Anterior cingulate cortex (tissue), 58 donors: Measurements from ENCODE around the gene LRMDA.
"Not testable (repeated sequence)": the region's sequence is repeated elsewhere in the genome, so short reads cannot be mapped to it uniquely, and the experiment has no call there.

ENCODE experiments used
- DNase-seq, 58 donors: peaks; one replicate each; lab custom pipeline; 2025; lab: John Stamatoyannopoulos, UW

Gene LRMDA

DNA sequence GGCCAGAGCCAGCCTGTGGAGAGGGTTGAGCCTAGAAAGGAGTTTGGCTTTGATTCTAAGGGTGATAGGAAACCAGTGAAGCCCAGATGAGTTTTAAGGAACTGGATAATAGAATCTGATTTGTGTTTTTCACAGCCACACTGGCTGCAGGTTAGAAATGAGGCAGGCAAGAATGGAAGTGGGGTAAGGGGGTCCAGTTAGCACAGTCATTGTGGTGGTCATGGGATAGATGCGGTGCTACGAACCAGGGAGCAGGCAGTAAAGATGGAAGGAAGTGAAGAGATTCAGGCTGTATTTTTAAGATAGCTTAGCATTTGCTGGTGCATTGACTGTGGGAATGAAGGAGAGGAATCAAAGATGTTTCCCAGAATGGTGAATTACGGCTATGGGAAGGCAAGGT, 322.2 kb downstream of the LRMDA start:
- no peak for DNase-seq

DNA sequence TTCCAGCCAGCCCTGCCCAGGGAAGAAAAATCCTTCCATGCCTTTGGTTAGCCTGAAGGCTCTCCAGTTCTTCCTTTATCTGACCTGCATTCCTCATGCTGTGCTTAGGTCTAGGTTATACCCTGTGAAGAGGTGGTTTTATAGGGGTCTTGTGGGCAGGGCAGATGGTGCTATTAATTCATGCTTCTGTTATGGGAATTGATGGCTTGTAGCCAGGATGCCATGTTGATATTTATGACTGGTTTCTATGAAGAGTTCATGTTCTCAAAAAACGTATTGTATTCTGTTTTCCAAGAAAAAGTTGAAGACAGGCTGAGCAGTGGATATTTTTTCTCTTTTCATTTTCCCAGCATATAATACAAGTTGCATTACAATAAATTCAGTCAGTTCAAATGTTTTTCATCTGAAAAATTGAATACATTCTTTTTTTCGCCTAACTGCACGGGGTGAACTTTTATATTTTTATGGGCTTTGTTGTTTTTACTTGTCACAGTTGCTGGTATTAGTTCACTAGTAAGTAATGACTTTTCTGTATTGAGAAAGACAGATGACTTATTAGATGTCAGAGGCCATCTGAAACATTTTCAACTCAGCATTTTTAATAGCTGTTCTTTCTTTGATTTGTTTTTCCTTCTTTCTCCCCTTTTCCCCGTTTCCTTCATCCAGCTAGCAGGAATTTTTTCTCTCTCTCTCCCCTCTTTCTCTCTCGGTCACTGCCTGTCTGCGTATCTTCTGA, 322.8 kb downstream of the LRMDA start:
- DNase-seq = no peak

DNA sequence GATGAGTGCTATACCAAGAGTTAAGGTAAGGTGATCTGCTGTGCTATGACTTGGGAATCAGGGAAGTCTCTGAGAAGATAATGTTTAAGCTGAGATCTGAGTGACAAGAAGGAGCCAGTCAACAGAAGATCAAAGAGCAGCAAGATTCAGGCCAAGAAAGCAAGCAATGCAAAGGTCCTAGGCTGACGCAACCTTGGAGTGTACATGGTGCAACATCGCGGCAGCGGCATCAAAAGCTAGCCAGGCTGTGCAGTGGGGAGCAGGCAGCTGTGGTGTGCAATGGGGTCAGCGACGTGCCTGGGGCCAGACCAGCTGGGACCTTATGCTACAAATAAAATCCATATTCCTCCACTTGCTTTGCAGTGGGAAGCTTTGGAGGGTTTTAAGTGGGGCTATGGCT, 324.1 kb downstream of the LRMDA start:
- DNase-seq = no peak

DNA sequence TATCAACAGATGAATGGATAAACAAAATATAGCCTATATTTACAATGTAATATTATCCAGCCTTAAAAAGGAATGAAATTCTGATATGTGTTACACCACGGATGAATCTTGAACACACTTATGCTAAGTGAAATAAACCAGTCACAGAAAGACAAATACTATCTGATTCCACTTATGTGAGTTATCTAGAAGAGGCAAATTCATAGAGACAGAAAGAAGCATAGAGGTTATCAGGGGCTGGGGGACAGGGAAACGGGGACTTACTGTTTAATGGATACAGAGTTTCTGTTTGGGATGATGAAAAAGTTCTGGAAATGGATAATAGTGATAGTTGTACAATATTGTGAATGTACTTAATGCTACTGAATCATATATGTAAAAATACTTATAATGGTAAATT, 329.9 kb downstream of the LRMDA start:
- no peak for DNase-seq

DNA sequence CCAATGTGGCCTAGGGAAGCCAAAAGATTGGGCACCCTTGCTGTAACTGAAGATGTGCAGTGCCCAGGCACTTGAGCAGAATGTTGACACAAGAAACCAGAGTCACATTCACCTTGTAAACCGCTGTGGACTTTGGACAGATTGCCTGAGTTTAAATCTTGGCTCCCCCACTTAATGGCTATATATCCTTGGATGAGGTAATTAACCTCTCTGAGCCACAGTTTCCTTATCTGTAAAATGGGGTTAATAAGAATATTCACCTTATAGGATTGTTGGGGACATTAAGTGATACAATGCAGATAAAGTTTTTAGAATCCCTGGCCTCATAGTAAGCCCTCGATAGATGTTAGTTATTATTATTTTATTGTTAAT, 331.0 kb downstream of the LRMDA start:
- no peak for DNase-seq

DNA sequence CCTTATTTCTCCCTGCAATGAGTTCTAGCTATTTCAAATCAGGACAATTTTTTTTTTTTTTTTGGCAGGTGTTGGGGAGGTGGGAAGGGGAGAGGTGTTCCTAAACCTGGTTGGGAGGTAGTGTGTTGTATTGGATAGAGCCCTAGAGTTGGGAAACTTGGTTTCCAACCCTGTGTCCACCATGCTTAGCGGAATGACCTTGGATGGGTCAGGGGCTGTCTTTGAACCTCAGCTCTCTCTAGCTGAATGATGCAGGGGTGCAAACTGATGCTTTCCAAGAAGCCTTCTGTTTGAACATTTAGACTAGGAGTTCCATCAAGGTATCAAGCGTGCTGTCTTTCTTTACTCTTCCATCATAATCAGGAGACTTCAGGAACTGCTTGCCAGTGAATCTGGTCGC, 332.2 kb downstream of the LRMDA start:
- DNase-seq = no peak

DNA sequence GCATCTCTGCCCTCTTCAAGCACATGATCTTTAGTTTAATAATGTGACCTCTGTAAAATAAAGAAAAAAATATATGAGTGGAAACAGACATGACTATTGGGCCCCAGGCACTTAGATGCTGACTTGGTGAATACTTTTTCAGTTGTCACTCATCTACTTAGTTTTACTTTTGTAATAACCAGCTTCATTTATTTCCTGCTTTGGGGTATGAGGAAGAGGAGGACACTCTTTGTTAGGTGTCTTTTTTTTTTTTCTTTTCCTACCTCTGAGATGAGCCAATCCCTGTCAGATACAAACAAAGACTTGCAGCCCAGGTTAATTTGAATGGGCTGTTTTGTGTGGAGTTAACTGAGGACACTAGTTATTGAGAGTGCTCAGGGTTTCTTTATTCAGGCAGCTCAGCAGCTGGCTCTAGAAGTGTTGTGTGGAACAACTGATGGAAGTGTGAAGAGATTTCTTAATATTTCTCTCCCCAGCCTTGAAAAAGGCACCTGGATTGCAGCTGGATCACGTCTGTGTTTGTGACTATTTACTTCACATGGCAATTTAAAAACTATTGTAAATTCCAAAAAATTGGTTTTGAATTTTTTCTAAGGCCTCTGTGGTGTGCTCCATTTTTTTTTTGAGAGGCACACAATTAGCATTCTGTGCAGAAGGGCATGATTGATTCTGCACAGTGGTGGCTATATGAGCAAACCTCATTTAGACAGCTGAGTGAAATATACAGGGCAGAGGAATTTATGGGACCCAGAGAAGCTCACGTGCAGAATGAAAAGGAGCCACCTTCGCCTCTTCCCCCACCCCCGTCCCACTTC, 333.8 kb downstream of the LRMDA start:
- DNase-seq = no peak

DNA sequence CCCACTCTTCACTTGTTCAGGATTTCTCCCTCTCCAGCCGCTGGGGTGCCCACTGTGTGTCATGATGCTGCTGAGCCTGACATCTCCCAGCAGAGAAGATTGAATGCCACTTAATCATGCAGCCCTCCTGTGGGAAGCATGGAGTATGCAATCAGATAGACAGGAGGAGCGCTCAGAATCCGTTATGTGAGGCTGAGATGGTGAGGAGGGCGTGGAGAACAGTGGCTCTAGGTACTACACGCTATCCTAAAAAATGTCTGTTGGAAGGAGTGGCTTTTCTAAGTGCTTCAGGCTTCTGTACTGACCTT, 334.3 kb downstream of the LRMDA start:
- DNase-seq = no peak

DNA sequence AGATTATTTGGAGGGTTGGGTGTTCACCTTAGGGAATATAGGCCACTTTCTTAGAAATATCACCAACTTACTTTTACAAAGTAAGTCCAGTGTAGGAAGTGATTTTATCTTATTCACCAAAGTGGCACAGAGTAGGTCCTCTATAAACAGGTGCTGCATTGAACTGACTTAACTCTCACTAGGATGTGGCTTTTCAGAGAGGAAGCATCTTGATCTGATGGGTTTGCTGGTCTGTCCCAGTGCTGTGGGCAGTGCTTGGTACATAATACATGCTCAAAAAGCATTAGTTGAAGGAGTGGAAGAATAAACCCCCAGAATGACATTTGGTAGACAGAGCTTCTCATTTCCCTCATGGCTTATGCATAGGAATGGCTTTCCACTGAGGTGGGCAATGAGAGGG, 334.7 kb downstream of the LRMDA start:
- DNase-seq = no peak

DNA sequence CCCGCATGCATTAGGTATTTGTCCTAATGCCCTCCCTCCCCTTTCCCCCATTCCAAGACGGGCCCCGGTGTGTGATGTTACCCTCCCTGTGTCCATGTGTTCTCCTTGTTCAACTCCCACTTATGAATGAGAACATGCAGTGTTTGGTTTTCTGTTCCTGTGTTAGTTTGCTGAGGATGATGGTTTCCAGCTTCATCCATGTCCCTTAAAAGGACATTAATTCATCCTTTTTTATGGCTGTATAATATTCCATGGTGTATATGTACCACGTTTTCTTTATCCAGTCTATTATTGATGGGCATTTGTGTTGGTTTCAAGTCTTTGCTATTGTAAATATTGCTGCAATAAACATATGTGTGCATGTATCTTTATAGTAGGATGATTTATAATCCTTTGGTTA, 335.3 kb downstream of the LRMDA start:
- not testable (repeated sequence) for DNase-seq

DNA sequence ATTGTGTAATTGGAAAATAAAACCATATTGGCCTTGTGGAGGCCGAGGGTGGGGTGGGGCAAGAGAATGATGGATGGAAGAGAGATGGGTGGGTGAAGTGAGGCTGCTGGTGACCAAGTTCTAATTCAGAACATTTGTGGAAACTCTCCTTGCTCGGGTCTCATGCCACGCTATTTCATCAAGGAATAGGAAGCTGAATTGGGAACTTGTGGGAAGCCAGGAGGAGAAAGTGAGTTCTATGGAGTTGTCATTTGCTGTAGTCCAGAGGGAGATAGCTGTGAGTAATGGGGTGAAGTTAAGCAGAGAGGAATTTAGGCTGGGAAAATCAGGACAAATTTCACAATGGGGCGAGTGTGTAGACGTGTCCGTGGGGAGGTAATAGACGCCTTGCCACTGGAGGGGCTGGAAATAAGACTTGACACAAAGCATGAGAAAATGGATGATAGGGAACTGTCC, 339.2 kb downstream of the LRMDA start:
- DNase-seq = no peak

DNA sequence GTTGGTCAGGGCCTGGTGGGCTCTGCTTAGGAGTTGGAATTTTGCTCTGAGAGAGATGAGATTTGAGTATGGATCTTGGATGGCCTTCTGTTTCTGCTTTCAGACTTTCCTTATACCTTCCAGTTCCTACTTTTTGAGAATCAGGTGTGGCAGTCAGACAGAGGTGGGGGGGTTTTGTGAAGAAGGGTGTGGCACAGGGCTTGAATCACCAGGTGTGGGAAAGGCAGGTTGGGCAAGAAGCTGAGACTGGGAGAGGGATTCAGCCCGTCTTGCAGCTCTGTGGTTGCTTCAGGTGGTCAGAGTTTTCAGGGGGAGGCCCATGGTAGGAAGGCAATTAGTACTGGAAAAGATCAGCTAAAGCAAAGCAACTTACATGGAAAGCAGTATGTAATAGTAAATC, 340.2 kb downstream of the LRMDA start:
- no peak for DNase-seq

DNA sequence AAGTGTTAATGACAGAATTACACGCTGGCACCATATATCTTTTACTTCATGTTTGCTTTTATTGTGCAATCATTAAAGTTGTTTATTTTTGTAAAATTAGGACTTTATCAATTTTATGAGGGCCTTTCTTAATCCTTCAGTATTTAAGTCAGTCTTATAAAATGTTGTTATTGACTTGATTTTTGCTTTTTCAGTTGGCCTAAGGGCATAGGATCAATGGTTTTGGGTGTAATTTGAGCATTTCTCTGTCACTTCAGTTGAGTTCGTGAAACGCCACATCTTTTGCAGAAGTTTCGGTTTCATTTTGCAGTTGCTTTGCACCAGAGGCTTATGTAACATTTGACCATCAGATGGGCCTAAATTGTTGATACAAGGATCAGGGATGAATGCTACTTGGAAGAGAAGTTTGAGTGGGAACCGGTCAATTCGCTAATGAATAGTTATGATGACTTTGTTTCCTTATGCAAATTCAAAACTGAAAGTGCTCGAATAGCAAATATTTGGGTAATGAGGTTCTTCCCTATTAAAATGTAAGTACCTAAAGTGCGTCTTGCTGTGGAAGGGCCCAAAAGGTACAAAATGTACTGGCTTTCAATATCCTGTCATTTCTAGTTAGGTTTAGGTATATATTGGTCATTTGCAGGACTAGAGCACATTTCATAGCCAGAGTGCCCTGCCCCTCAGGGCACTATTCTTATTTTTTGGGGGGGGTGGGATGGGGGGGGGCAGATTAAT, 340.9 kb downstream of the LRMDA start:
- DNase-seq = no peak

DNA sequence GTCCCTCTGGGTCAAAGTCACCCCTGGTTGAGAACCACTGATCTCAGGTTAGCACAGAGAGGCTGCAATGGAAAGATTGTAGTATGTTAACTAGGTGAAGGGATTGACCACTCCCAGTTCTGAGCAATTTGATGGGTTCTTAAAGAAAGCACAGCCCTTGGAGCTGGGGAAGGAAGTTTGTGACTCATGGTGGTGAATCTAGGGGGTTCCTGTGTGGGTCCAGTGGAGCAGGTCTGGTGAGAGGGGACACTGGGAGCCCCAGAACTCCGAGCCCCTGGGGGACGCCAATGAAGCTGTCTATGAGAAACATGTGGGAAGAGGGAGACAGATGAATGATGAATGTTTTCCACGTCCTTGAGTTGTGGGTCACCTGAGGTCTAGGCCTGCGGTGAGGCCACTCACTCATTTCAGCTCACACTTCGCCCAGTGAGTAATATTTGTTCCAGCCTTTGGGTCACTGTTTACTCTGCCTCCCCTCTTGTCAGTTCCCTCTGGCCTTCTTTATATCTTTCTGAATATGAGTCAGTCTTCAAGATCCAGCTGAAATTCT, 341.9 kb downstream of the LRMDA start:
- no peak for DNase-seq

DNA sequence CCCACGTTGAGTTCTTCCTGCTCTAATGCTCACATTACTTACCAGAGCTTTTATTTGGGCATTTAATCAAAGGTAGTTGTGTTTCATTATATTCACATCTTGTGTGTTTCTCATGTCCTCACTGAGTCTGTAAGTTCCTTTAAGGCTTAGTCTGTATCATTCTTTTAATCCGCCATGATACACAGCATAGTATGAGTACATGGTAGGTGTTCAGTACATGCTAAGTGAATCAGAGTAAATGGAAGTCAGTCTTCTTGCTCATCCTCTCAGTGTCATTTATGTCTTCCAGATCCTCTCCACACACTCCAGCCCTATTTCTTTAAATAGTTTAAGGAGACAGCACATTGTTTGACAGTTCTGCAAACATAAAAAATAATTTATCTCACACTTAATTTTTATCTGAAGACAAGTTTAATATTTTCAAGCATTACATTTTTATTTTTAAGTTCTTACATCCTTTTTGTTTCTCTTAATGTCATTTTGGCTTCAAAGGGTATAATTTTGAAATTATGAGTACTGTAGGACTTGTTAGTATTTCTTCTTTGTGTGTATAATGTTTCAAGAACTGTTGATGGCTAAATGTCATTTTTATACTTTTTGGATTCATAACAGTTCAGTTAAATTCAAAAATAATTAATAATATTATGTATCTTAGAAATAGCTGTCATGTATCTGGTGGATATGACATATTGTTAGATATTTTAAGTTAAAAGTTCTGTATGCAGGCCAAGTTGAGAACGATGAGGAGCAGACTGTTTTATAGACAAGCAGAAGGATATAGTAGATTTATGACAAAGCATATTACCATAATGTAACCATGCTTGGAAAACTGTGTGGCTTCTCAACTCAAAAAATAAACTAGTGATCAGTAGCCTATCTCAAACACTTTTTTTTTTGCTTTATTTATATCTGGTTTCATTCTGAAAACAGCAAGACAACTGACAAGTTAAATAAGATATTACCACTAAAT, 342.7 kb downstream of the LRMDA start:
- DNase-seq = no peak

DNA sequence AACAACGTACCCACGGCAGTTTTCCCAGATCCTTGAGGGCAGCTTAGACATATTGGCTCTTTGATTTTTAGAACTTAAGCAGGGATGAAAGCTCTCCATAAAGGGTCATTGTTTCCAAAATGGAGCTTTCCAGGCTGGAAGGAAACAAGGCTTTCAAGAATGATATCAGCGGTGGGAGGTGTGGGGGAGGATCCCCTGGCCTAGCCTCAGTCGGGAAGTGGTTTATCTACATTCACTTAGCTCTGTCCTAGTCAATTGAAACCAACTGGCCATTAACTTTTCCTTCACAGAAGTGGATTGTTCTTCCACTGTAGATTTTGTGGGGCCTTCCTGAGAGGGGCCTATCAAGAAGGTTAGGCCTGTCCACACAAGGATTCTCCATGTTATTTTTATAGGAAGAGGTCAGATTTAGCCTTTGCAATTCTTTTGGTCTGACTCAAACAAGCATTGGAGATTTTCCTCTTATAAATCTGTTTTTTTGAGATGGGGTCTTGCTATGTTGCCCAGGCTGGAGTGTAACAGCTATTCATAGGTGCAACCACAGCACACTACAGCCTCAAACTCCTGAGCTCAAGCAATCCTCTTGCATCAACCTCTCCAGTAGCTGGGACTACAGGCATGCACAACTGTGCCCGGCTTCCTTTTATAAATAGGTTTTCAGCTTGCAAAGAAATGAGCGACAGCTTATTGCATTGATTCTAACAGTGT, 343.5 kb downstream of the LRMDA start:
- no peak for DNase-seq

DNA sequence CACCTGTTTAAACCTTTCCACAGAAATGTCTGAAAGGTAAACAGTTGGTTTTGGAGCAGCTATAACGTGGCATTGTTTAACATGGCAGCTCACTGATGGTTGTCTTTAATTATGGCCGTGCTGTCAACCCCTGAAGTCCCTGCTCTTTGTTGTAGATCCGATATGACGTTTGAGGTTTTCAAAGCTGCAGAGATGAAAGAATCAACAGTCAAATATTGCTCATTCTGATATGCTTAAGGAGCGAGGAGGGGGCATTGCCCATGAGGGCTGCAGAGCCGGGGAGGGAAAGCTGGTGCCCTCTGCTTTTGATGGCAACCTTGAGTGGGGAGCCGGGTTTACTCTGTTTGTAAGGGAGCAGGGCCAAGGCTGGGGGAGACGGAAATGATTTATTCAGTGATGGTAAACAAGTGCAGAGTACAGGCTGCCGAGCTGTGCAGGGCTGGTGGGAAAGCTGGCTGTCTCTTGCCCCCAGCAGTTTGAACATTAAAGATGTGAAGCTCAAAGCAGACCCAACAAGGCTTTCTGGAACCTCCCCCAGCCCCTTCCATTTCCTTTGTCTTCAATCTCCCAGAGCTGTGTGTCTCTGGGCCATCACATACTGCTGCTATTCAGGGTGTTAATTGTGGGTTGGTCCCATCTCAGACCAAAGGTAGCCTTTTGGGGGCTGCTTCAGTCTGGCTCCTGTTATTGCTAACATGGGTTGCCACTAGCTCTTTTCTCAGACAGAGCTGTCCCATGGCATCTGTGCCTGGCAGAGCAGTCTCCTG, 345.5 kb downstream of the LRMDA start:
- no peak for DNase-seq

DNA sequence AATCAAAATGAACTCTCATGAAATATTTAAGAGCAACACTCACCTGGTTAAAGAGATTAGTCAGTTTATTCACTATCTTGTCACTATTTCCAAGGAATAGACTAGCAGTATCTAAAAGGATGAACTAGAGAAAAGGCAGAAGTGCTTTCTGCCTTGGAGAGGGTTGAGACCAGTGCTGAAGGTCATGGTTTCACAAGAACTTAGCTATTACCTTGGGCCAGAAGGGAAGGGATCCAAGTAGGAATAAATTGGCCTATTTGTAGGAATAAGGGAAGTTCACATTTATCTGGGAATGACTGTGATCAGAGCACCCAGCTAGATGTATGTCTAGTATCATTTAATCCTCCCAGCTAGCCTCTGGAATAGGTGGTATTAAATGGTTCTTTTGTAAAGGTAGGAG, 347.2 kb downstream of the LRMDA start:
- no peak for DNase-seq

DNA sequence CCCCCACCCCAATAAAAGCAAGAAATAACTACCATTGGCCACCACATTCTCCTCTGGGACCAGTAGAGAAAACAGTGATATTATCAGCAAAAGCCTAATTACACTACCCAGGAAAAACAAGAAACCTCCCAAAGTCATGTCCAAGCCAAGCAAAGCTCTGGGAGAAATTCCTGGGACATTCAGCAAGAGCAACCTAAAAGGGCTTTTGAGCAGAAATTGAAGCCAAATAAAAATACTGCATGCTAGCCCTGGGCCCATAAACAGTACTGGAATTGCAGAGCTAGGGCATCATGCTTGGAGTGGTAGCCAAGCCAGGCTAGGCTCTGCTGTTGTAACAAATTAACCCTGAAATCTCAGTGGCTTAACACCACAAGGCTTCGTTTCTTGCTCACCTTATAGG, 347.9 kb downstream of the LRMDA start:
- DNase-seq = no peak
